ENCODE measurements around the gene SEMA3B. TPM values are rescaled to one million over a fixed set of nuclear protein-coding genes. Genes with fewer than 3 reads are reported as not detected.
A peak's percentile ranks its signal among the peaks of the same experiment; 100 is the strongest.

Gene SEMA3B
- total and polyA plus RNA-seq, 2 experiments from 2014 or later, result 2.4 to 3.3 TPM

DNA sequence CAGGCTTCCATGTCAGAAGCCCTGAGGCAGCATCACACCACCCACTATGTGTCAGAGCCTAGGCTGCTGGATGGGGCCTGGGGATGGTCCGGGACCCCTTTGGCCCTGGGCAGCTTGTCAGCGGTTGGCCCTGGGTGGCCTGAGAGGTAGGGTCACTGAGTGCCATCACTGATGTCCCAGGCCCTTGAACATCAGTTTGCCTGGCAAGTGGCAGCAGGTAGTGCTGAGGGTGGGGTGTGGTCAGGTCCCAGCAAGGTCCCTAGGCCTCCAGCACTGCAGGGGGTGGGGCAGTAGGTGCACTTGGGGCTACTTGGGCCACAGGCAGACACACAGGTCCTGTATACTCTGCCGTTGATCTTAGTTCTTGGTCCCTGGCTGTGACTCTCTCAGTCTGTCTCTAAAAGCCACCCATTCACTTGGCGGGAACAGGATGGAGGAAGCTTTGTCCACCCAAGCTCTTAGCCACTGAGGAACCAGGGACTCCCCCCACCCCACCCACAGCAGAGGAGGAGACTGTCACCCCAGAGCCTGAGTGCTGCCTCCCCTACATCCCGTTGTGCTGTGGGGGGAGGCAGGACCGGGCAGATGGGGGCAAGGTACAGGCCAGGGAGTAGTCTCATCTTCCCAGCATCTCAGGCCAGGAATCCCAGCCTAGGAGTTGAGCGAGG, 27.1 kb upstream of the SEMA3B start (continued):
- TF ChIP-seq, protein P1, sequence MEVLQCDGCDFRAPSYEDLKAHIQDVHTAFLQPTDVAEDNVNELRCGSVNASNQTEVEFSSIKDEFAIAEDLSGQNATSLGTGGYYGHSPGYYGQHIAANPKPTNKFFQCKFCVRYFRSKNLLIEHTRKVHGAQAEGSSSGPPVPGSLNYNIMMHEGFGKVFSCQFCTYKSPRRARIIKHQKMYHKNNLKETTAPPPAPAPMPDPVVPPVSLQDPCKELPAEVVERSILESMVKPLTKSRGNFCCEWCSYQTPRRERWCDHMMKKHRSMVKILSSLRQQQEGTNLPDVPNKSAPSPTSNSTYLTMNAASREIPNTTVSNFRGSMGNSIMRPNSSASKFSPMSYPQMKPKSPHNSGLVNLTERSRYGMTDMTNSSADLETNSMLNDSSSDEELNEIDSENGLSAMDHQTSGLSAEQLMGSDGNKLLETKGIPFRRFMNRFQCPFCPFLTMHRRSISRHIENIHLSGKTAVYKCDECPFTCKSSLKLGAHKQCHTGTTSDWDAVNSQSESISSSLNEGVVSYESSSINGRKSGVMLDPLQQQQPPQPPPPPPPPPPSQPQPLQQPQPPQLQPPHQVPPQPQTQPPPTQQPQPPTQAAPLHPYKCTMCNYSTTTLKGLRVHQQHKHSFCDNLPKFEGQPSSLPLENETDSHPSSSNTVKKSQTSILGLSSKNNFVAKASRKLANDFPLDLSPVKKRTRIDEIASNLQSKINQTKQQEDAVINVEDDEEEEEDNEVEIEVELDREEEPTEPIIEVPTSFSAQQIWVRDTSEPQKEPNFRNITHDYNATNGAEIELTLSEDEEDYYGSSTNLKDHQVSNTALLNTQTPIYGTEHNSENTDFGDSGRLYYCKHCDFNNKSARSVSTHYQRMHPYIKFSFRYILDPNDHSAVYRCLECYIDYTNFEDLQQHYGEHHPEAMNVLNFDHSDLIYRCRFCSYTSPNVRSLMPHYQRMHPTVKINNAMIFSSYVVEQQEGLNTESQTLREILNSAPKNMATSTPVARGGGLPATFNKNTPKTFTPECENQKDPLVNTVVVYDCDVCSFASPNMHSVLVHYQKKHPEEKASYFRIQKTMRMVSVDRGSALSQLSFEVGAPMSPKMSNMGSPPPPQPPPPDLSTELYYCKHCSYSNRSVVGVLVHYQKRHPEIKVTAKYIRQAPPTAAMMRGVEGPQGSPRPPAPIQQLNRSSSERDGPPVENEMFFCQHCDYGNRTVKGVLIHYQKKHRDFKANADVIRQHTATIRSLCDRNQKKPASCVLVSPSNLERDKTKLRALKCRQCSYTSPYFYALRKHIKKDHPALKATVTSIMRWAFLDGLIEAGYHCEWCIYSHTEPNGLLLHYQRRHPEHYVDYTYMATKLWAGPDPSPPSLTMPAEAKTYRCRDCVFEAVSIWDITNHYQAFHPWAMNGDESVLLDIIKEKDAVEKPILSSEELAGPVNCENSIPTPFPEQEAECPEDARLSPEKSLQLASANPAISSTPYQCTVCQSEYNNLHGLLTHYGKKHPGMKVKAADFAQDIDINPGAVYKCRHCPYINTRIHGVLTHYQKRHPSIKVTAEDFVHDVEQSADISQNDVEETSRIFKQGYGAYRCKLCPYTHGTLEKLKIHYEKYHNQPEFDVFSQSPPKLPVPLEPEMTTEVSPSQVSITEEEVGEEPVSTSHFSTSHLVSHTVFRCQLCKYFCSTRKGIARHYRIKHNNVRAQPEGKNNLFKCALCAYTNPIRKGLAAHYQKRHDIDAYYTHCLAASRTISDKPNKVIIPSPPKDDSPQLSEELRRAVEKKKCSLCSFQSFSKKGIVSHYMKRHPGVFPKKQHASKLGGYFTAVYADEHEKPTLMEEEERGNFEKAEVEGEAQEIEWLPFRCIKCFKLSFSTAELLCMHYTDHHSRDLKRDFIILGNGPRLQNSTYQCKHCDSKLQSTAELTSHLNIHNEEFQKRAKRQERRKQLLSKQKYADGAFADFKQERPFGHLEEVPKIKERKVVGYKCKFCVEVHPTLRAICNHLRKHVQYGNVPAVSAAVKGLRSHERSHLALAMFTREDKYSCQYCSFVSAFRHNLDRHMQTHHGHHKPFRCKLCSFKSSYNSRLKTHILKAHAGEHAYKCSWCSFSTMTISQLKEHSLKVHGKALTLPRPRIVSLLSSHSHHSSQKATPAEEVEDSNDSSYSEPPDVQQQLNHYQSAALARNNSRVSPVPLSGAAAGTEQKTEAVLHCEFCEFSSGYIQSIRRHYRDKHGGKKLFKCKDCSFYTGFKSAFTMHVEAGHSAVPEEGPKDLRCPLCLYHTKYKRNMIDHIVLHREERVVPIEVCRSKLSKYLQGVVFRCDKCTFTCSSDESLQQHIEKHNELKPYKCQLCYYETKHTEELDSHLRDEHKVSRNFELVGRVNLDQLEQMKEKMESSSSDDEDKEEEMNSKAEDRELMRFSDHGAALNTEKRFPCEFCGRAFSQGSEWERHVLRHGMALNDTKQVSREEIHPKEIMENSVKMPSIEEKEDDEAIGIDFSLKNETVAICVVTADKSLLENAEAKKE (CRISPR knock-in tag; IDR thresholded peaks at IDR 0.05), result no peak
- TF ChIP-seq CREB1 (CRISPR knock-in tag; IDR thresholded peaks at IDR 0.05; ENCODE audit: low read depth) (no peak), ZNF114 (CRISPR knock-in tag; IDR thresholded peaks at IDR 0.05) (no peak), POLR2AphosphoS5 (IDR thresholded peaks at IDR 0.05; ENCODE audit: low read depth) (no peak), JUNB (IDR thresholded peaks at IDR 0.05; ENCODE audit: unreplicated experiment) (no peak)
- TF ChIP-seq, protein P2, sequence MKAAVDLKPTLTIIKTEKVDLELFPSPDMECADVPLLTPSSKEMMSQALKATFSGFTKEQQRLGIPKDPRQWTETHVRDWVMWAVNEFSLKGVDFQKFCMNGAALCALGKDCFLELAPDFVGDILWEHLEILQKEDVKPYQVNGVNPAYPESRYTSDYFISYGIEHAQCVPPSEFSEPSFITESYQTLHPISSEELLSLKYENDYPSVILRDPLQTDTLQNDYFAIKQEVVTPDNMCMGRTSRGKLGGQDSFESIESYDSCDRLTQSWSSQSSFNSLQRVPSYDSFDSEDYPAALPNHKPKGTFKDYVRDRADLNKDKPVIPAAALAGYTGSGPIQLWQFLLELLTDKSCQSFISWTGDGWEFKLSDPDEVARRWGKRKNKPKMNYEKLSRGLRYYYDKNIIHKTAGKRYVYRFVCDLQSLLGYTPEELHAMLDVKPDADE (IDR thresholded peaks at IDR 0.05), result no peak

DNA sequence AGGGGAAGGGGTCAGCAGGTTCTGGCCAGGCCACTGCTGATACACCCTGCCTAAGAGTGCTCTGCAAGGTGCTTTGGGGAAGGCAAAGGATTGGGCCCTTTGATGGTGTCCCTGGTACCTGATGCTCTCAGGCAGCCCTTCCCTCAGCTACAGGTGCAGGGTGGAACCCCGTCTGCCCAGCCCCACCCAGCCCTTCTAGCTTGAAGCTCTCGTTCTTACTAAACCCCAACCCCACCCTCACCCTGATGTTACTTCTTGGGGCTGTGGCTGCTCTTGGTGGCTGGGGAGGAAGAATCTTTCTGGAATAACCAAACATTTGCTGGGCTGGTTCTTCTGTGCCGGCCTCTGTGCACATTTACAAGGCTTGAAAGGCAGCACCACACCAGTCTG, 26.6 kb upstream of the SEMA3B start:
- Mint-ChIP-seq H3K4me3 (peak overlapping the region; percentile 37; the same call in 2 of the 3 replicates), H3K9me3 (no peaks in the 10 kb centered on the region), H3K27me3 (ENCODE audit: insufficient read depth, low read depth, poor library complexity) (peaks cover 21% of the 10 kb centered on the region), H3K27ac (peak overlapping the region; percentile 96), H3K4me1 (peaks cover 92% of the 10 kb centered on the region), H3K36me3 (ENCODE audit: low read depth) (peaks cover 15% of the 10 kb centered on the region)
- ATAC-seq (no peak), DNase-seq (ENCODE audit: low spot score) (no peak)
- Histone ChIP-seq H3K4me1 (ENCODE audit: insufficient read depth) (peaks cover 79% of the 10 kb centered on the region), H3K36me3 (ENCODE audit: insufficient read depth) (no peaks in the 10 kb centered on the region), H4K20me1 (replicated peaks; ENCODE audit: insufficient read depth) (peaks cover 40% of the 10 kb centered on the region), H3K27me3 (ENCODE audit: insufficient read depth) (no peaks in the 10 kb centered on the region), H3F3A (replicated peaks; ENCODE audit: low read depth) (peaks cover 31% of the 10 kb centered on the region), H3K4me2 (peak overlapping the region; percentile 84), H3K9me2 (ENCODE audit: insufficient read depth) (no peaks in the 10 kb centered on the region), H3K79me2 (replicated peaks; ENCODE audit: insufficient read depth) (peaks cover 91% of the 10 kb centered on the region), H2AFZ (no peak overlapping the region), H3K27ac (ENCODE audit: low read depth) (no peak overlapping the region; the same call in 1 of the 2 replicates), H3K4me3 (0 out of 2 replicates have a peak overlapping the region, but pooled peaks have one; percentile 36)
- TF ChIP-seq CREB1 (CRISPR knock-in tag; IDR thresholded peaks at IDR 0.05; ENCODE audit: low read depth) (no peak), EZH2 (IDR thresholded peaks at IDR 0.05; ENCODE audit: low read depth, unreplicated experiment) (no peak), EZH2phosphoT487 (IDR thresholded peaks at IDR 0.05; ENCODE audit: unreplicated experiment) (no peak), NANOG (IDR thresholded peaks at IDR 0.05; ENCODE audit: borderline replicate concordance) (no peak), POLR2AphosphoS5 (IDR thresholded peaks at IDR 0.05; ENCODE audit: low read depth) (no peak), ZNF331 (CRISPR knock-in tag; IDR thresholded peaks at IDR 0.05; ENCODE audit: low read depth) (no peak), STAT1 (IDR thresholded peaks at IDR 0.05; ENCODE audit: unreplicated experiment) (no peak)
- TF ChIP-seq, protein P3, sequence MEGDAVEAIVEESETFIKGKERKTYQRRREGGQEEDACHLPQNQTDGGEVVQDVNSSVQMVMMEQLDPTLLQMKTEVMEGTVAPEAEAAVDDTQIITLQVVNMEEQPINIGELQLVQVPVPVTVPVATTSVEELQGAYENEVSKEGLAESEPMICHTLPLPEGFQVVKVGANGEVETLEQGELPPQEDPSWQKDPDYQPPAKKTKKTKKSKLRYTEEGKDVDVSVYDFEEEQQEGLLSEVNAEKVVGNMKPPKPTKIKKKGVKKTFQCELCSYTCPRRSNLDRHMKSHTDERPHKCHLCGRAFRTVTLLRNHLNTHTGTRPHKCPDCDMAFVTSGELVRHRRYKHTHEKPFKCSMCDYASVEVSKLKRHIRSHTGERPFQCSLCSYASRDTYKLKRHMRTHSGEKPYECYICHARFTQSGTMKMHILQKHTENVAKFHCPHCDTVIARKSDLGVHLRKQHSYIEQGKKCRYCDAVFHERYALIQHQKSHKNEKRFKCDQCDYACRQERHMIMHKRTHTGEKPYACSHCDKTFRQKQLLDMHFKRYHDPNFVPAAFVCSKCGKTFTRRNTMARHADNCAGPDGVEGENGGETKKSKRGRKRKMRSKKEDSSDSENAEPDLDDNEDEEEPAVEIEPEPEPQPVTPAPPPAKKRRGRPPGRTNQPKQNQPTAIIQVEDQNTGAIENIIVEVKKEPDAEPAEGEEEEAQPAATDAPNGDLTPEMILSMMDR (conservative IDR thresholded peaks at IDR 0.05; ENCODE audit: low read depth in 2 of 2), result no peak
